Measurements from ENCODE around the gene BICD1.

- TF ChIP-seq POLR2A (IDR thresholded peaks at IDR 0.05) = no peak
- no peak for TF ChIP-seq CTCF (IDR thresholded peaks at IDR 0.05)
Measured at GRCh38 chr12:32331133-32331532, 224.5 kb downstream of the BICD1 start.
